Liver (tissue), 3 donors: ENCODE results near the gene KIFC3.

Source experiments
- ATF3 ChIP-seq: IDR thresholded peaks from 2 replicates; pipeline ENCODE4 v1.6.1; 2016; ENCODE audit warnings: antibody characterized with exemption
- FOXA1 ChIP-seq: IDR thresholded peaks from 2 replicates; pipeline ENCODE4 v1.6.1; 2016; ENCODE audit warnings: antibody characterized with exemption
- GABPA ChIP-seq, 2 donors: IDR thresholded peaks in 1 of 2; conservative IDR thresholded peaks in 1 of 2; 2 replicates each; pipeline ENCODE4 v1.6.1; 2016; ENCODE audit warnings: antibody characterized with exemption in 2 of 2, mild to moderate bottlenecking in 1 of 2, moderate library complexity in 1 of 2
- HNF4G ChIP-seq: IDR thresholded peaks from 2 replicates; pipeline ENCODE4 v1.6.1; 2016; ENCODE audit warnings: antibody characterized with exemption
- RAD21 ChIP-seq, 2 donors: IDR thresholded peaks; 2 replicates each; pipeline ENCODE4 v1.6.1; 2016; ENCODE audit warnings: antibody characterized with exemption in 2 of 2, mild to moderate bottlenecking in 2 of 2
- SP1 ChIP-seq: IDR thresholded peaks from 2 replicates; pipeline ENCODE4 v1.6.1; 2018; ENCODE audit warnings: antibody characterized with exemption, mild to moderate bottlenecking
- TAF1 ChIP-seq: conservative IDR thresholded peaks from 2 replicates; pipeline ENCODE4 v1.6.1; 2016; ENCODE audit warnings: antibody characterized with exemption, mild to moderate bottlenecking
- YY1 ChIP-seq: IDR thresholded peaks from 2 replicates; pipeline ENCODE4 v1.6.1; 2016; ENCODE audit warnings: antibody characterized with exemption, mild to moderate bottlenecking
- TF ChIP-seq, protein P1 (sequence below): fragments of 150-350 bp; IDR thresholded peaks from 2 replicates; pipeline ENCODE4 v1.5.1; 2017; ENCODE audit warnings: improper control_type of control experiment, low read depth, low read length; ENCODE audit not compliant: missing input control
- TF ChIP-seq, protein P2 (sequence below): IDR thresholded peaks from 2 replicates; pipeline ENCODE4 v1.6.1; 2016; ENCODE audit warnings: antibody characterized with exemption
- donor health status: healthy.
- donor health status: healthy.

GRCh38 chr16:57814896-57815295 is 12.6 kb upstream of the KIFC3 start:
- TF ChIP-seq, protein P1, sequence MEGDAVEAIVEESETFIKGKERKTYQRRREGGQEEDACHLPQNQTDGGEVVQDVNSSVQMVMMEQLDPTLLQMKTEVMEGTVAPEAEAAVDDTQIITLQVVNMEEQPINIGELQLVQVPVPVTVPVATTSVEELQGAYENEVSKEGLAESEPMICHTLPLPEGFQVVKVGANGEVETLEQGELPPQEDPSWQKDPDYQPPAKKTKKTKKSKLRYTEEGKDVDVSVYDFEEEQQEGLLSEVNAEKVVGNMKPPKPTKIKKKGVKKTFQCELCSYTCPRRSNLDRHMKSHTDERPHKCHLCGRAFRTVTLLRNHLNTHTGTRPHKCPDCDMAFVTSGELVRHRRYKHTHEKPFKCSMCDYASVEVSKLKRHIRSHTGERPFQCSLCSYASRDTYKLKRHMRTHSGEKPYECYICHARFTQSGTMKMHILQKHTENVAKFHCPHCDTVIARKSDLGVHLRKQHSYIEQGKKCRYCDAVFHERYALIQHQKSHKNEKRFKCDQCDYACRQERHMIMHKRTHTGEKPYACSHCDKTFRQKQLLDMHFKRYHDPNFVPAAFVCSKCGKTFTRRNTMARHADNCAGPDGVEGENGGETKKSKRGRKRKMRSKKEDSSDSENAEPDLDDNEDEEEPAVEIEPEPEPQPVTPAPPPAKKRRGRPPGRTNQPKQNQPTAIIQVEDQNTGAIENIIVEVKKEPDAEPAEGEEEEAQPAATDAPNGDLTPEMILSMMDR, result no peak
- no peak for TF ChIP-seq SP1
- TF ChIP-seq FOXA1, result no peak
- no peak for TF ChIP-seq GABPA (IDR thresholded peaks at IDR 0.05 in 1 of 2, conservative IDR thresholded peaks at IDR 0.05 in 1 of 2)
- TF ChIP-seq, protein P2, sequence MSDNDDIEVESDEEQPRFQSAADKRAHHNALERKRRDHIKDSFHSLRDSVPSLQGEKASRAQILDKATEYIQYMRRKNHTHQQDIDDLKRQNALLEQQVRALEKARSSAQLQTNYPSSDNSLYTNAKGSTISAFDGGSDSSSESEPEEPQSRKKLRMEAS, result no peak
- no peak for TF ChIP-seq ATF3
- TF ChIP-seq HNF4G, result no peak
- no peak for TF ChIP-seq RAD21 (IDR thresholded peaks at IDR 0.05)
- no peak for TF ChIP-seq YY1
- TF ChIP-seq TAF1, result no peak
